Suprapubic skin (tissue), 3 donors: ENCODE data around the gene AKR1C2.

Source experiments
- CTCF ChIP-seq, 2 donors: fragments of 200-600 bp in 1 of 2; fragments of 450-650 bp in 1 of 2; sonication (generic) in 1 of 2; IDR thresholded peaks; one replicate each; pipeline ENCODE4 v1.5.1; 2016 to 2019; ENCODE audit warnings: antibody characterized with exemption in 2 of 2, mild to moderate bottlenecking in 1 of 2, moderate library complexity in 1 of 2
- EP300 ChIP-seq: sonication (generic); formaldehyde crosslinking; IDR thresholded peaks from one replicate; pipeline ENCODE4 v1.6.1; 2017; ENCODE audit warnings: antibody characterized with exemption
- POLR2A ChIP-seq, 2 donors: fragments of 450-650 bp; IDR thresholded peaks; one replicate each; pipeline ENCODE4 v1.6.1; 2017; ENCODE audit warnings: antibody characterized with exemption in 2 of 2, mild to moderate bottlenecking in 2 of 2, moderate library complexity in 2 of 2

DNA sequence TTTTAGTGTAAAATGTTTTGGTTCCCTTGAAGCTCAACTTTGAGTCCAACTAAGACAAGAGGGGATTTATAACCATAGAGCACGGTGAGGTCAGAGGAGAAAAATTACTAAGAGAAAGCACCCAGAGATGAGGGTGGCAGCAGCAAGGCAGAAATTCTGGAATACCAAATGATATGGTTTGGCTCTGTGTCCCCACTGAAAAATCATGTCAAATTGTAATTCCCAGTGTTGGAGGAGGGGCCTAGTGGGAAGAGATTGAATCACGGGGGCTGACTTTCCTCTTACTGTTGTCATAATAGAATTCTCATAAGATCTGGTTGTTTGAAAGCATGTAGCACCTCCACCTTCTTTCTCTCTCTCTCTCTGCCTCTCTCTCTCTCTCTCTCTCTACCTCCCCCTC is 59.8 kb downstream of the AKR1C2 start:
- TF ChIP-seq CTCF (IDR thresholded peaks at IDR 0.05) (no peak), POLR2A (IDR thresholded peaks at IDR 0.05) (no peak), EP300 (no peak)
